Measurements from ENCODE around the gene MATN1.

- TF ChIP-seq POLR2A (IDR thresholded peaks at IDR 0.05; ENCODE audit: low read length) (no peak), GATA1 (IDR thresholded peaks at IDR 0.05; ENCODE audit: low read depth, low read length) (no peak)
Observed at GRCh38 chr1:30768159-30768829, 44.9 kb upstream of the MATN1 start.
